Keratinocyte (primary cell): Measurements from ENCODE around the gene SDHAF4.

Source experiments
- EZH2 ChIP-seq: IDR thresholded peaks from one replicate; pipeline ENCODE4 v1.6.1; 2012; ENCODE audit warnings: inconsistent platforms, mild to moderate bottlenecking, low read length, moderate library complexity
- TF ChIP-seq, protein P1 (sequence below), 3 experiments: IDR thresholded peaks in 1 of 3; conservative IDR thresholded peaks in 1 of 3; optimal IDR thresholded peaks in 1 of 3; 2 replicates in 2 of 3; 3 replicates in 1 of 3; pipeline versions ENCODE3 to v1.5.1; 2011; ENCODE audit warnings: low read length in 3 of 3, mild to moderate bottlenecking in 3 of 3, moderate library complexity in 2 of 3, control low read depth in 1 of 3, inconsistent platforms in 1 of 3; ENCODE audit not compliant: insufficient read depth in 2 of 3; ENCODE audit errors: extremely low read depth in 1 of 3

DNA sequence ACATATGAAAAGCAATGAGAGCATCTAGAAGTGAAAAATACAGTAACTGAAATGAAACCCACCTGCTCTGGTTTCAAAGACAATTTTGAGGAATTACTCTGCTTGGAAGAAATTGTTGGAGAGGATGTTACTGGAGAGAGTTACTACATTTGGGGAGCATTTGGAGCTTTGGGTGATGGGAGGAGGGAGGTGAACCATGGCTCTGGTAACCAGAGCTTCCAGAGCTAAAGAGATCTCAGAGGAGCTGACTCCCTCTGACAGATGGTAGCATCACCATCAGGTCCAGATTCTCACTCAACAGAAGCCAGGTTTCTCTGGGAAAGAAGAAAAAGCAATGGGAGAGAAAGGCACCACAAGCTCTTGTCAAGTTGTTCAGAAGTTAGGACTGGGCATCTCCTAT is 58.7 kb downstream of the SDHAF4 start:
- TF ChIP-seq, protein P1, sequence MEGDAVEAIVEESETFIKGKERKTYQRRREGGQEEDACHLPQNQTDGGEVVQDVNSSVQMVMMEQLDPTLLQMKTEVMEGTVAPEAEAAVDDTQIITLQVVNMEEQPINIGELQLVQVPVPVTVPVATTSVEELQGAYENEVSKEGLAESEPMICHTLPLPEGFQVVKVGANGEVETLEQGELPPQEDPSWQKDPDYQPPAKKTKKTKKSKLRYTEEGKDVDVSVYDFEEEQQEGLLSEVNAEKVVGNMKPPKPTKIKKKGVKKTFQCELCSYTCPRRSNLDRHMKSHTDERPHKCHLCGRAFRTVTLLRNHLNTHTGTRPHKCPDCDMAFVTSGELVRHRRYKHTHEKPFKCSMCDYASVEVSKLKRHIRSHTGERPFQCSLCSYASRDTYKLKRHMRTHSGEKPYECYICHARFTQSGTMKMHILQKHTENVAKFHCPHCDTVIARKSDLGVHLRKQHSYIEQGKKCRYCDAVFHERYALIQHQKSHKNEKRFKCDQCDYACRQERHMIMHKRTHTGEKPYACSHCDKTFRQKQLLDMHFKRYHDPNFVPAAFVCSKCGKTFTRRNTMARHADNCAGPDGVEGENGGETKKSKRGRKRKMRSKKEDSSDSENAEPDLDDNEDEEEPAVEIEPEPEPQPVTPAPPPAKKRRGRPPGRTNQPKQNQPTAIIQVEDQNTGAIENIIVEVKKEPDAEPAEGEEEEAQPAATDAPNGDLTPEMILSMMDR (optimal IDR thresholded peaks at IDR 0.05 in 1 of 3, IDR thresholded peaks at IDR 0.05 in 1 of 3, conservative IDR thresholded peaks at IDR 0.05 in 1 of 3; ENCODE audit: extremely low read depth in 1 of 3, insufficient read depth in 2 of 3, low read length in 3 of 3), result no peak
- TF ChIP-seq EZH2, result no peak
